Measurements from ENCODE around the gene QPCT.

The QPCT gene

GRCh38 chr2:37343537-37344434, 644 bp upstream of the QPCT start:
- DNase-seq (ENCODE audit: low spot score) = no peak
- TF ChIP-seq, protein P1, sequence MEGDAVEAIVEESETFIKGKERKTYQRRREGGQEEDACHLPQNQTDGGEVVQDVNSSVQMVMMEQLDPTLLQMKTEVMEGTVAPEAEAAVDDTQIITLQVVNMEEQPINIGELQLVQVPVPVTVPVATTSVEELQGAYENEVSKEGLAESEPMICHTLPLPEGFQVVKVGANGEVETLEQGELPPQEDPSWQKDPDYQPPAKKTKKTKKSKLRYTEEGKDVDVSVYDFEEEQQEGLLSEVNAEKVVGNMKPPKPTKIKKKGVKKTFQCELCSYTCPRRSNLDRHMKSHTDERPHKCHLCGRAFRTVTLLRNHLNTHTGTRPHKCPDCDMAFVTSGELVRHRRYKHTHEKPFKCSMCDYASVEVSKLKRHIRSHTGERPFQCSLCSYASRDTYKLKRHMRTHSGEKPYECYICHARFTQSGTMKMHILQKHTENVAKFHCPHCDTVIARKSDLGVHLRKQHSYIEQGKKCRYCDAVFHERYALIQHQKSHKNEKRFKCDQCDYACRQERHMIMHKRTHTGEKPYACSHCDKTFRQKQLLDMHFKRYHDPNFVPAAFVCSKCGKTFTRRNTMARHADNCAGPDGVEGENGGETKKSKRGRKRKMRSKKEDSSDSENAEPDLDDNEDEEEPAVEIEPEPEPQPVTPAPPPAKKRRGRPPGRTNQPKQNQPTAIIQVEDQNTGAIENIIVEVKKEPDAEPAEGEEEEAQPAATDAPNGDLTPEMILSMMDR (IDR thresholded peaks at IDR 0.05; ENCODE audit: borderline replicate concordance, control extremely low read depth, extremely low read depth, insufficient read depth, missing control alignments) = no peak
- in situ Hi-C loops (cut with MboI; ENCODE audit: low sequenced_read_pairs, unreplicated experiment) = no loop called here

DNA sequence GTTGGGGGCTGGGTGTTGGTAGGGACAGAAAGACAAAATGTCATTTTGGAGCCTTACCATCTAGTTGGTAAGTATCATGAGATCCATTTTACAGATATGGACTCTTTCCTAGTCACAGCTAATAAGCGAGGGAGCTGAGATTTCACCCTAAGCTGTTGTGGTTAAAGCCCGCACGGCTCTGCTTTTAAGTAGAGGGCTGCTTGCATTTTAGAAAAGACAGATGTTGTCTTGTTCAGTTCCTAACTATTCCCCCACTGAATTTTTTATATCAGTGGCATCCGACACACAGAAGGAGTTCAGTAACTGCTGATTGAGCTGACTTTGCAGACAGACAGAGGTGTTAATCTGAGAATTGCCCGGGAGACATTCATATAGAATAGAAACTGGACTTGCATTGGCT, 3.7 kb downstream of the QPCT start:
- no peak for DNase-seq (ENCODE audit: low spot score)
- TF ChIP-seq, protein P1 (IDR thresholded peaks at IDR 0.05; ENCODE audit: borderline replicate concordance, control extremely low read depth, extremely low read depth, insufficient read depth, missing control alignments) = no peak
- in situ Hi-C loops (cut with MboI; ENCODE audit: low sequenced_read_pairs, unreplicated experiment) = no loop called here

- no peak for DNase-seq (ENCODE audit: low spot score)
- in situ Hi-C loops (cut with MboI; ENCODE audit: low sequenced_read_pairs, unreplicated experiment) = no loop called here
- TF ChIP-seq, protein P1 (IDR thresholded peaks at IDR 0.05; ENCODE audit: borderline replicate concordance, control extremely low read depth, extremely low read depth, insufficient read depth, missing control alignments) = no peak
Observed at GRCh38 chr2:37349231-37349860, 4.9 kb downstream of the QPCT start.

DNA sequence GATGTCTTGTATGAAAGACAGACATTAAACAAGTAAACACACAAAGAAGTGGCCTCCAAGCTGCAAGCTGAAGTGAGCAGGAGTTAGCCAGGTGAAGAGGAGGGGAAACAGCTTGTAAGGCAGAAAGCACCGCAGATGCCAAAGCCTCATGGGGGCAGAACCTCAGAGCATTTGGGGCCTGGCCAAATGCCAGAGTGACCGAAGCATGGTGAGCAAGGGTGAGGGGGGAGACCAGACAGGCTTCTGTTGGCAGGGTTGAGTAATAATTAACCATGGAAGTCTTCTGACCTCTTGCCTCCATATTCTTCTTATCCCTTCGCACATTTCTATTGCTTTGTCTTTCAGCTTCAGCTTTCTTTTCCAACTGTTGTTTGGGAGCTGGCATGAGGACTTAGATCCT, 5.6 kb downstream of the QPCT start:
- TF ChIP-seq, protein P1 (IDR thresholded peaks at IDR 0.05; ENCODE audit: borderline replicate concordance, control extremely low read depth, extremely low read depth, insufficient read depth, missing control alignments) = no peak
- in situ Hi-C loops (cut with MboI; ENCODE audit: low sequenced_read_pairs, unreplicated experiment) = no loop called here
- no peak for DNase-seq (ENCODE audit: low spot score)

- in situ Hi-C loops (cut with MboI; ENCODE audit: low sequenced_read_pairs, unreplicated experiment) = no loop called here
- TF ChIP-seq, protein P1 (IDR thresholded peaks at IDR 0.05; ENCODE audit: borderline replicate concordance, control extremely low read depth, extremely low read depth, insufficient read depth, missing control alignments) = no peak
- DNase-seq (ENCODE audit: low spot score) = no peak
Observed at GRCh38 chr2:37354531-37354930, 10.1 kb downstream of the QPCT start.

DNA sequence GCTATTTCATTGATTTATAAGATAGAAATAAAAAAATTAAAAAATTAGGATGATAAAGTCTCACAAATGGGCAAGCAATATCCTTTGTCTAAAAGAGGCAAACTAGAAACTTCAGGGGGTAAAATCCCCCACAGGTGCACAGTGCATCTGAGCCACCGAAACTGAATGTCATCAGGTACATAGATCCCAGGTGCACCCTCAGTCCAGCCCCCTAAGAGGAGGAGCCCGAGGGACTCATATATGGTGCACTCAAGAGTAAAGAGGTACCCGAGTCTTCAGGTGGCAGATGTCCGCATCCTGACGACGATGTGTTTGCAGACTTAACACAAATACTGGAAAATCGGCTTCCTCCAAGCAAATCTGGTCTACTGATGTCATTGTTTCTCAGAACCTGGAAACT, 11.3 kb downstream of the QPCT start:
- in situ Hi-C loops (cut with MboI; ENCODE audit: low sequenced_read_pairs, unreplicated experiment) = no loop called here
- TF ChIP-seq, protein P1 (IDR thresholded peaks at IDR 0.05; ENCODE audit: borderline replicate concordance, control extremely low read depth, extremely low read depth, insufficient read depth, missing control alignments) = no peak
- no peak for DNase-seq (ENCODE audit: low spot score)

Measured in GM13976 (cell line).